HEK293 (cell line): Measurements from ENCODE around the gene TTLL7.

Experiments
- CTCF ChIA-PET: fragments of 350-600 bp; formaldehyde crosslinking; extraction: SDS; loops from one replicate; lab custom pipeline; 2021; ENCODE audit warnings: antibody characterized with exemption; lab: Yijun Ruan, JAX
- POLR2A ChIA-PET: fragments of 300-600 bp; formaldehyde crosslinking; extraction: SDS; loops from one replicate; lab custom pipeline; 2020; ENCODE audit warnings: antibody characterized with exemption, inconsistent platforms; lab: Yijun Ruan, JAX
- H3K27ac ChIP-seq: fragments of 200-500 bp; sonication (Bioruptor generic); 2 replicates; pipeline ENCODE4 v1.5.1; 2014; ENCODE audit warnings: low read depth, low read length, control low read depth, inconsistent platforms; ENCODE audit errors: extremely low read depth
- H3K36me3 ChIP-seq, 2 experiments: fragments of 200-500 bp in 1 of 2; sonication (Bioruptor generic) in 1 of 2; 1 replicate in 1 of 2; 2 replicates in 1 of 2; pipeline ENCODE4 v1.5.1; 2014 to 2017; ENCODE audit warnings: inconsistent platforms in 2 of 2, low read length in 2 of 2; ENCODE audit not compliant: control insufficient read depth in 2 of 2, insufficient read depth in 1 of 2
- H3K4me1 ChIP-seq: fragments of 200-500 bp; sonication (Bioruptor generic); 2 replicates; pipeline ENCODE4 v1.5.1; 2014; ENCODE audit warnings: mild to moderate bottlenecking, low read length, inconsistent platforms; ENCODE audit not compliant: control insufficient read depth, insufficient read depth
- H3K4me3 ChIP-seq: 2 replicates; pipeline ENCODE4 v1.5.1; 2011; ENCODE audit warnings: low read depth, mild to moderate bottlenecking, control low read depth, low read length, moderate library complexity
- H3K9me3 ChIP-seq: fragments of 200-500 bp; sonication (Bioruptor generic); 2 replicates; pipeline ENCODE4 v1.5.1; 2014; ENCODE audit warnings: low read depth, low read length, inconsistent platforms; ENCODE audit not compliant: control insufficient read depth, insufficient read depth
- GFI1B ChIP-seq: fragments of 450-650 bp; formaldehyde crosslinking; IDR thresholded peaks from 2 replicates; pipeline ENCODE4 v1.5.1; 2016; ENCODE audit warnings: missing biosample characterization, missing genetic modification characterization
- GLIS2 ChIP-seq: fragments of 450-650 bp; formaldehyde crosslinking; IDR thresholded peaks from 2 replicates; pipeline ENCODE4 v1.5.1; 2016; ENCODE audit warnings: missing biosample characterization, missing genetic modification characterization
- HOXC10 ChIP-seq: sonication (generic); formaldehyde crosslinking; IDR thresholded peaks from 2 replicates; pipeline ENCODE4 v1.8.1; 2023; ENCODE audit warnings: mild to moderate bottlenecking, missing genetic modification reagents
- KLF9 ChIP-seq: fragments of 450-650 bp; formaldehyde crosslinking; IDR thresholded peaks from 2 replicates; pipeline ENCODE4 v1.5.1; 2016; ENCODE audit warnings: missing biosample characterization, missing genetic modification characterization, low read depth
- PRDM6 ChIP-seq: fragments of 450-650 bp; formaldehyde crosslinking; IDR thresholded peaks from 2 replicates; pipeline ENCODE4 v1.5.1; 2017; ENCODE audit warnings: missing biosample characterization, missing genetic modification characterization
- SCRT2 ChIP-seq: fragments of 450-650 bp; formaldehyde crosslinking; IDR thresholded peaks from 2 replicates; pipeline ENCODE4 v1.5.1; 2016; ENCODE audit warnings: missing biosample characterization, missing genetic modification characterization
- SP7 ChIP-seq: fragments of 450-650 bp; formaldehyde crosslinking; IDR thresholded peaks from 2 replicates; pipeline ENCODE4 v1.5.1; 2016; ENCODE audit warnings: missing biosample characterization, missing genetic modification characterization
- YY1 ChIP-seq: fragments of 450-650 bp; formaldehyde crosslinking; IDR thresholded peaks from 2 replicates; pipeline ENCODE4 v1.5.1; 2018; ENCODE audit warnings: missing biosample characterization, missing genetic modification characterization
- ZBTB8A ChIP-seq: fragments of 450-650 bp; formaldehyde crosslinking; IDR thresholded peaks from 2 replicates; pipeline ENCODE4 v1.5.1; 2016; ENCODE audit warnings: missing biosample characterization, missing genetic modification characterization
- ZFHX2 ChIP-seq: fragments of 450-650 bp; formaldehyde crosslinking; conservative IDR thresholded peaks from 2 replicates; pipeline ENCODE4 v1.5.1; 2016; ENCODE audit warnings: missing biosample characterization, missing genetic modification characterization
- ZNF121 ChIP-seq: fragments of 450-650 bp; formaldehyde crosslinking; IDR thresholded peaks from 2 replicates; pipeline ENCODE4 v1.5.1; 2016; ENCODE audit warnings: missing biosample characterization, missing genetic modification characterization
- ZNF138 ChIP-seq: fragments of 450-650 bp; formaldehyde crosslinking; IDR thresholded peaks from 2 replicates; pipeline ENCODE4 v1.5.1; 2016; ENCODE audit warnings: missing biosample characterization, missing genetic modification characterization, borderline replicate concordance
- ZNF169 ChIP-seq: fragments of 450-650 bp; formaldehyde crosslinking; IDR thresholded peaks from 2 replicates; pipeline ENCODE4 v1.5.1; 2016; ENCODE audit warnings: missing biosample characterization, missing genetic modification characterization
- ZNF174 ChIP-seq: fragments of 450-650 bp; formaldehyde crosslinking; IDR thresholded peaks from 2 replicates; pipeline ENCODE4 v1.5.0; 2017; ENCODE audit warnings: missing biosample characterization, mild to moderate bottlenecking, missing genetic modification characterization
- ZNF19 ChIP-seq: fragments of 450-650 bp; formaldehyde crosslinking; IDR thresholded peaks from 2 replicates; pipeline ENCODE4; 2016; ENCODE audit warnings: missing biosample characterization, missing genetic modification characterization, low read depth
- ZNF2 ChIP-seq: fragments of 450-650 bp; formaldehyde crosslinking; IDR thresholded peaks from 2 replicates; pipeline ENCODE4 v1.5.1; 2016; ENCODE audit warnings: missing biosample characterization, missing genetic modification characterization
- ZNF335 ChIP-seq: fragments of 450-650 bp; formaldehyde crosslinking; conservative IDR thresholded peaks from 2 replicates; pipeline ENCODE4 v1.5.1; 2016; ENCODE audit warnings: missing biosample characterization, missing genetic modification characterization
- ZNF37A ChIP-seq: fragments of 450-650 bp; IDR thresholded peaks from 2 replicates; pipeline ENCODE4 v1.5.1; 2018; ENCODE audit warnings: missing biosample characterization, missing genetic modification characterization
- ZNF514 ChIP-seq: fragments of 450-650 bp; formaldehyde crosslinking; IDR thresholded peaks from 2 replicates; pipeline ENCODE4 v1.5.1; 2016; ENCODE audit warnings: missing biosample characterization, missing genetic modification characterization
- ZNF529 ChIP-seq: fragments of 450-650 bp; formaldehyde crosslinking; IDR thresholded peaks from 2 replicates; pipeline ENCODE4 v1.5.1; 2017; ENCODE audit warnings: missing genetic modification characterization, missing biosample characterization; ENCODE audit not compliant: insufficient replicate concordance
- ZNF654 ChIP-seq: fragments of 450-650 bp; formaldehyde crosslinking; IDR thresholded peaks from 2 replicates; pipeline ENCODE4 v1.5.1; 2016; ENCODE audit warnings: low read depth, missing biosample characterization, missing genetic modification characterization
- ZNF692 ChIP-seq: fragments of 450-650 bp; formaldehyde crosslinking; IDR thresholded peaks from 2 replicates; pipeline ENCODE4 v1.5.1; 2016; ENCODE audit warnings: missing biosample characterization, missing genetic modification characterization
- ZNF747 ChIP-seq: fragments of 450-650 bp; formaldehyde crosslinking; IDR thresholded peaks from 2 replicates; pipeline ENCODE4 v1.5.1; 2016; ENCODE audit warnings: missing biosample characterization, missing genetic modification characterization
- ZNF768 ChIP-seq: fragments of 450-650 bp; formaldehyde crosslinking; IDR thresholded peaks from 2 replicates; pipeline ENCODE4 v1.5.1; 2018; ENCODE audit warnings: missing biosample characterization, mild to moderate bottlenecking, missing genetic modification characterization
- ZNF830 ChIP-seq: fragments of 450-650 bp; IDR thresholded peaks from 2 replicates; pipeline ENCODE4 v1.5.0; 2018; ENCODE audit warnings: missing biosample characterization, missing genetic modification characterization, low read depth, mild to moderate bottlenecking, moderate library complexity
- ZXDB ChIP-seq: fragments of 450-650 bp; formaldehyde crosslinking; IDR thresholded peaks from 2 replicates; pipeline ENCODE4 v1.5.1; 2016; ENCODE audit warnings: missing biosample characterization, missing genetic modification characterization
- TF ChIP-seq, protein P1 (sequence below): fragments of 450-650 bp; formaldehyde crosslinking; IDR thresholded peaks from 2 replicates; pipeline ENCODE4 v1.5.1; 2016; ENCODE audit warnings: missing biosample characterization, missing genetic modification characterization, low read depth
- TF ChIP-seq, protein P2 (sequence below): fragments of 450-650 bp; formaldehyde crosslinking; IDR thresholded peaks from 2 replicates; pipeline ENCODE4; 2016; ENCODE audit warnings: missing biosample characterization, missing genetic modification characterization

The TTLL7 gene

GRCh38 chr1:83889707-83890106 lies 109.2 kb downstream of the TTLL7 start:
- no peaks in the 10 kb centered on the region for H3K4me1 ChIP-seq
- peaks cover 0 to 4% of the 10 kb centered on the region in 2 experiments; a peak in 1 of 3 replicates for H3K36me3 ChIP-seq
- CTCF ChIA-PET = interaction anchor here (0.7 kb wide), 1 partner anchor 97 kb away, joined by 3 read pairs; no protein-coding TSS in a partner anchor
- H3K9me3 ChIP-seq = no peaks in the 10 kb centered on the region
- H3K27ac ChIP-seq = no peak overlapping the region
- no peak for TF ChIP-seq ZNF2
- TF ChIP-seq, protein P1, sequence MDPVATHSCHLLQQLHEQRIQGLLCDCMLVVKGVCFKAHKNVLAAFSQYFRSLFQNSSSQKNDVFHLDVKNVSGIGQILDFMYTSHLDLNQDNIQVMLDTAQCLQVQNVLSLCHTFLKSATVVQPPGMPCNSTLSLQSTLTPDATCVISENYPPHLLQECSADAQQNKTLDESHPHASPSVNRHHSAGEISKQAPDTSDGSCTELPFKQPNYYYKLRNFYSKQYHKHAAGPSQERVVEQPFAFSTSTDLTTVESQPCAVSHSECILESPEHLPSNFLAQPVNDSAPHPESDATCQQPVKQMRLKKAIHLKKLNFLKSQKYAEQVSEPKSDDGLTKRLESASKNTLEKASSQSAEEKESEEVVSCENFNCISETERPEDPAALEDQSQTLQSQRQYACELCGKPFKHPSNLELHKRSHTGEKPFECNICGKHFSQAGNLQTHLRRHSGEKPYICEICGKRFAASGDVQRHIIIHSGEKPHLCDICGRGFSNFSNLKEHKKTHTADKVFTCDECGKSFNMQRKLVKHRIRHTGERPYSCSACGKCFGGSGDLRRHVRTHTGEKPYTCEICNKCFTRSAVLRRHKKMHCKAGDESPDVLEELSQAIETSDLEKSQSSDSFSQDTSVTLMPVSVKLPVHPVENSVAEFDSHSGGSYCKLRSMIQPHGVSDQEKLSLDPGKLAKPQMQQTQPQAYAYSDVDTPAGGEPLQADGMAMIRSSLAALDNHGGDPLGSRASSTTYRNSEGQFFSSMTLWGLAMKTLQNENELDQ (tag by site-specific recombination) = no peak
- TF ChIP-seq SP7 (tag by site-specific recombination) = no peak
- no peak for TF ChIP-seq ZNF37A
- no peak for TF ChIP-seq YY1 (tag by site-specific recombination)
- TF ChIP-seq ZNF654 (tag by site-specific recombination) = no peak
- TF ChIP-seq HOXC10 (CRISPR knock-in tag) = no peak
- TF ChIP-seq SCRT2 (tag by site-specific recombination) = no peak
- TF ChIP-seq KLF9 (tag by site-specific recombination) = no peak
- TF ChIP-seq ZNF138 = no peak
- TF ChIP-seq PRDM6 (tag by site-specific recombination) = no peak
- TF ChIP-seq, all 188 proteins: peak for 0
- H3K4me3 ChIP-seq = no peak overlapping the region
- POLR2A ChIA-PET = no interaction called here

DNA sequence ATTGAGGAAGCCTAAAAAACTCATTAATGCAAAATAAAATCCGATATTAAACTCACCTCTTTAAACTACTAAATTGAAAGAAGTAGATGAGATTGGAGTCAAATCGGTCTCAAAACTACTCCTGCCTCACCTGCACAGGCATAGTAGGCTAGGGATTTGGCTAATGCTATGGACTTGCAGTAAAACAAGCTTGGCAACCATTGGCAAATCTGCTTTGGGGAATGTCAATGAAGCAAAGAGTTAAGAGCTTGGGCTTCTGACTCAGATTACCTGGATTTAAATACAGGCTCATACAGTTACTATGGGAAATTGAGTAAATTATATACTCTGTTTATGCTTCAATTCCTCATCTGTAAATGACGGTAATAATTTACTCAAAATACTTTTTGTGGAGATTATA lies 111.4 kb downstream of the TTLL7 start:
- POLR2A ChIA-PET = no interaction called here
- Histone ChIP-seq H3K36me3 (peaks cover 0 to 4% of the 10 kb centered on the region in 2 experiments; a peak in 1 of 3 replicates), H3K4me3 (no peak overlapping the region), H3K27ac (no peak overlapping the region), H3K9me3 (no peaks in the 10 kb centered on the region), H3K4me1 (no peaks in the 10 kb centered on the region; the same call in 1 of the 2 replicates)
- TF ChIP-seq ZNF174 (no peak), ZNF121 (tag by site-specific recombination) (no peak), ZNF747 (tag by site-specific recombination) (no peak), ZNF768 (tag by site-specific recombination) (no peak), GFI1B (tag by site-specific recombination) (no peak), ZNF529 (tag by site-specific recombination) (no peak), ZNF514 (tag by site-specific recombination) (no peak), GLIS2 (tag by site-specific recombination) (no peak), ZNF169 (tag by site-specific recombination) (no peak), ZFHX2 (no peak), ZBTB8A (no peak), ZNF335 (tag by site-specific recombination) (no peak), ZNF692 (tag by site-specific recombination) (no peak), ZNF830 (tag by site-specific recombination) (no peak), ZNF19 (tag by site-specific recombination) (no peak), ZXDB (no peak)
- TF ChIP-seq, protein P2, sequence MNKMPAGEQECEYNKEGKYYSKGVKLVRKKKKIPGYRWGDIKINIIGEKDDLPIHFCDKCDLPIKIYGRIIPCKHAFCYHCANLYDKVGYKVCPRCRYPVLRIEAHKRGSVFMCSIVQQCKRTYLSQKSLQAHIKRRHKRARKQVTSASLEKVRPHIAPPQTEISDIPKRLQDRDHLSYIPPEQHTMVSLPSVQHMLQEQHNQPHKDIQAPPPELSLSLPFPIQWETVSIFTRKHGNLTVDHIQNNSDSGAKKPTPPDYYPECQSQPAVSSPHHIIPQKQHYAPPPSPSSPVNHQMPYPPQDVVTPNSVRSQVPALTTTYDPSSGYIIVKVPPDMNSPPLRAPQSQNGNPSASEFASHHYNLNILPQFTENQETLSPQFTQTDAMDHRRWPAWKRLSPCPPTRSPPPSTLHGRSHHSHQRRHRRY (tag by site-specific recombination) = no peak
- TF ChIP-seq, protein P1 (tag by site-specific recombination) = no peak
- CTCF ChIA-PET = no interaction called here
